DMS114 treated with DMSO at 0.1 percent for 48 hours (cell line): ENCODE results near the gene GSTA2.
"Not testable (repeated sequence)": the region's sequence is repeated elsewhere in the genome, so short reads cannot be mapped to it uniquely, and the experiment has no call there.

Source experiments
- DNase-seq: peaks from one replicate; lab custom pipeline; 2025; ENCODE audit not compliant: unreplicated experiment; lab: John Stamatoyannopoulos, UW

Gene GSTA2

DNA sequence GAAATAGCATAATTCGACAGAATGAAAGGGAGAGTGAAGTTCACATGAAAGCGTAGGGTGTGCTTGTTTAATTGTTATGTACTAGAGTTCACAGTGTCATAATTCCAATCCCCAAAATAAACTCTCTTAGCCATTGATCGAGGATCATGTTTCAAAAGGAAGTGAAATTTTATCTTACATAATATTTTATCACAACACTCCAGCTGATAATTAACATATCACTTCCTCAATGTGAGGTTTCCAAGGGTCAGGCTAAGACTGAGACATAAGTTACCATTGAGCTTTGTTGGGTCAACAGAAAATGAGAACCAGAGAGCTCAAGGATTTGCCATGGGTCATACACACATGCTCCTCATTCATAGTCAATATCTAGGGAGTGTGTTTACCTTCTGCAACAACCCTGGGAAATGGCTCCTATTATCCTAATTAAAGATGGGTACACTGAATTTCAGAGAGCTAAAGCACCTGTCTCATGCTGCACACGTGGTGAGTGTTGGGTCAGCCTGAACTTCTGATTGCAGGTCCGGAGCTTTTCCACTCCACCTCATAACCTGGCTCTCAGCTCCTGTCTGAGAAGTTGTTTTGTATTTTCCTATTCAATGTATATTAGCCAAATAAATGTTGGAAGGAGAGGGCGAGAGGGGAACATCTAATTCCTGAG, 3.0 kb downstream of the GSTA2 start:
- no peak for DNase-seq

GRCh38 chr6:52759085-52759484, 4.2 kb downstream of the GSTA2 start:
- DNase-seq, result no peak

DNA sequence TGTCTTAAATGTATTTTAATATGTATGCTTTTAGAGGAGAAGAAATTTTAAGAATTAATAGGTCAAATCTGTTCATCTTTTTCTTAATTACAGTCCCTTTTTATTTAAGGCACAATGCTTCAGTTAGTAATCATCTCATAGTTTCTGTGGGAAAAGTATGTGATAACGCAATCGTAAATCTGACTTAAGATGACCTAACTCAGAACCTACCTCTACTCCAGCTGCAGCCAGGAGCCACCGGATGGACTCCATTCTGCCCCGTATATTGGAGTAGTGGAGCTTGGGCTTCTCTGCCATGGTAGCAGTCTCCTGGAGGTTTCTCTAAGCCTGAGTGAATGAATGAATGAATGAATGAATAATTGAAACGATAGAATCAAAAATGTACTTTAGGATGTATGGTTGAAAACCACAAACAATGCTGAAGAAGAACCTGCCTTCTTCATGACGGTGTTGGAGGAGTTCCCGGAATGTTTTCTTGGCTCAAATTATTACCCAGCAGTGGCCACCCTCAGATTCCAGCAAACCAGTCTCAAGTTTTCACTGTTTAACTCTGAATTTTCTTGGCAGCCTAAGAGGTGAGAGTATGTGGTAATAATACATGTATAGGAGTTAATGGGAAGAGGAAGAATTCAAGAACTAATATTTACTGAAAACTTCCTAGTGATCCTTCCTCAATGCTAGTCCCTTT, 5.5 kb downstream of the GSTA2 start:
- not testable (repeated sequence) for DNase-seq

DNA sequence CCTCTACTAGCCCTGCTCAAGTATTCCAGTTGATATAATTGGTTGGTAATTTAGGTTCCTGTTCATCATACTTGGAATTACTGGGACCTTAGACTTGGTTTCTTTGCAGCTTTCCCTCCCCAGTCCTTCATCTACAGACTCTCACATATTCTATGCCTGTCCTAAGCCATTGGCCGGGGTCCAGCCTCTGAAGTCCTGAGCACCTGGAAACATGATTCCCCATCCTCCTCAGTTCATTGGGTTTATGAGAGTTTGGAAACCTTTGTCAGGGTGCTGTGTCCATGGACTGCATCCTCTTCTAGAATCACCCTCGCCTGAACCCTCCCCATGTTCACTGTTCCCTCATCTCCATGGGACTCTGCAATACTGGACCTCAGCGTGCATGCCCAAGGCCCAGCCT, 8.8 kb downstream of the GSTA2 start:
- no peak for DNase-seq

DNA sequence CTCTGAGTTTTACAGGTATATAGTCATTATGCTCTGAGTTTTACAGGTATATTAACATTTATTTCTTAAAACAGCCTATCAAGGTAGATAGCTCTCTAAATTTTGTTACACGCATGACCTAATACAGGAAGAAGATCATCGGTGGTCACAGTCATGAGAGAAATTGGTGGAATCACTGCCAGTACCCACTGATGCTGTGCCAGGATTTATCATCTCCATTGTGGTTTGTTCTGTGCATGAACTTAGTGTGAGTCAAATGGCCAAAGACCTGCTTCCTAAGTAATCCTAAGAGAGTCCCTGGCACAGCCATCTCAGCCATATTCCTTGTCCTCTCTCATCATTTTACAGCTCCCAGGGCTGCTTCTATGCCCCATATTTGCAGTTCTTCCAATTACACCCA, 10.1 kb downstream of the GSTA2 start:
- DNase-seq, result not testable (repeated sequence)

GRCh38 chr6:52752310-52752709, 11.0 kb downstream of the GSTA2 start:
- DNase-seq, result no peak

DNA sequence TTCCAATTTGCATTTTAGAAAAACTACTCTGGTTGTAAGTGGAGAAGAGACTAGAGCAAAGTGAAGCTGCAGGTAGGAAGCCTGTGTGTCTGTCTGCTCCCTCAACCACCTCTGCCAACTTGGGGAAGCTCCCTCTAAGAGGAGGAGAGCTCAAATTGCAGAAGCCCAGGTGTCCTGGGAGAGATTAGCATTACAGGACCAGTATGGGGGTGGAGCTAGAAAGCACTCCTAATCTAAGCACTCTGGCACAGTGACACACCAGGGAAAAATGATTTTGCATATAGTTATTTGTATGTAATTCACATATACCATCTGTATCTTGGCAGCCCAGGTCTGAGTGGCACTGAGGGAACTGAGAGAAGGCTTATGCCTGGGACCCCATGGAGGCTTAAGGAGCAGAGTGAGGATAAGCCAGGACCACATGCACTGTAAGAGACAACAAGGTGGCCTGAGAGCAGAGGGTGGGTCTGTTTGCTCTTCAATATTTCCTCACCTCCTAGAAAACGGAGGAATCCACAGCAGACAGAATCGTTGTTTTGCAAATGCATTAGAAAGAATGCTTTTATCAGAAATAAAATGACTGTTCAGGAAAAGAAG, 13.6 kb downstream of the GSTA2 start:
- no peak for DNase-seq

DNA sequence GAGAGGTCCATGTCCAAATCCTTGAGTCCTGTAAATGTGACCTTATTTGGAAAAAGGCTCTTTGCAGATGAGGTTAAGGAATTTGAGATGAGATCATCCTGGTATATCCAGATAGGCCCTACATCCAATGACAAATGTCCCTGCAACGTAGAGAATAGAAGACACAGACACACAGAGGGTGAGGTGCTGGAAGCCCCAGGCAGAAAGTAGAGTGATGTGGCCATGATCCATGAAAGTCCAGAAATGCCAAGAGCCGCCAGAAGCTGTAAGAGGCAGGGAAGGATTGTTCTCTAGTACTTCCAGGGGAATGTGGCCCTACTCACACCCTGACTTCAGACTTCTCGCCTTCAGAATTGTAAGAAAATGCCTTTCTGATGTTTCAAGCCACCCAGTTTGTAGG, 16.0 kb downstream of the GSTA2 start:
- not testable (repeated sequence) for DNase-seq

DNA sequence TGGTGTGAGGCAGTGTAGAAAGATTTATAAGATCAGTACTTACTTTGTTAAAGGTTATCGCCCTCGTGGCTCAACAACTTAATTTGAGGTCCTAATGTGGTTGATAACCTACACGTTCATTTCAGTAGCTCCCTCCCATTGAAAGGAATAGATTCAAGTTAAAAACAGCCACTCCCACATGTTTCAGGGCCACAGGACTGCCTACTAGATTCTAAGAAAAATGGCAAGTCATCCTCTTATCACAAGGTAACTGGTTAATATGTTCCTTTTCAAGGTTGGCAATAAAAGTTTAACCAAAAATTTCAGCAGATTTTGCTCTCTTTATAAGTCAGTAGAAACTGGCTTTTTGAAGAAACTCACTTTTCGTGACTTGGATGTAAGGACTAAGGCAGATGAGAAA, 17.1 kb downstream of the GSTA2 start:
- DNase-seq, result no peak

DNA sequence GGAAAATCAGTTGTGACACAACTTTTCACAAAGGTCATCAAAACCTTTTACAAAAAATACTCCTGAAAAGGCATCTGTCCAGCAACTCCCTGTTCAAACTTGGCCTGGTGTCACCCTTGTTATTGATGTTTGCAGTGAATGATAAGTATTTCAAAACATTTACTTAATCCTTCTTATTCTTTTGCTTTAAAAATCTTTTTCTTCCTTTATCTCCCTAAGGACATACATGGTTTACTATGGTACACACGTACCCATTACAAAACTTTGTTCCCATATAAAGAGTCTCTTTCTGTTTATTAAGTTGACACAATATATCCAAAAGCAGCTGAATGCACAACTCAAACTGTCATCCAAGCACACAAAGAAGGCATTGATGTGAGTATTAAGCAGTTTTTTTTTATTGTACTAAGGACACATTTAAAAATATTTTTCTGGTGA, 17.5 kb downstream of the GSTA2 start:
- DNase-seq, result no peak

- DNase-seq, result no peak
These were observed 21.4 kb downstream of the GSTA2 start for GRCh38 chr6:52741872-52742271.

- no peak for DNase-seq
These were observed 23.6 kb downstream of the GSTA2 start for GRCh38 chr6:52739627-52740026.

DNA sequence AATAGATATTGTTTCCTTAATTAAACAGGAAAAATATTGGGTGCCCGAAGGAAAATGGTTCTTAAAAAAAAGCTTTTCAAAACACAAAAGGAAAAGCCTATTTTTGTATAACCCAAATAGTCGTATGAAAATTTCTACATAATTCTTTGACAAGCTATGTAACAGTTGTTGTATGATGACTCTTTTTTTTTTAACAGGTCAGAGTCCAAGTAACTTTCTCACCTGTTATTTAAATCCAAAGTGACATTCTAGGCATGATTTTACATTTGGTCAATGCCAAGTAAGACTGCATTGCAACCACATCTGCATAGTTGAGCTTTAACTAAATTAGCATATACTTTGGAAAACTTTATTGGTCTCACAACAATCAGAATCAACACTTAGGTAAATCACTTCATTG, 24.1 kb downstream of the GSTA2 start:
- no peak for DNase-seq

- no peak for DNase-seq
These were observed 27.1 kb downstream of the GSTA2 start for GRCh38 chr6:52736145-52736544.

- no peak for DNase-seq
These were observed 28.2 kb downstream of the GSTA2 start for GRCh38 chr6:52735071-52735470.

GRCh38 chr6:52734072-52734471, 29.2 kb downstream of the GSTA2 start:
- DNase-seq, result no peak

- no peak for DNase-seq
These were observed 30.1 kb downstream of the GSTA2 start for GRCh38 chr6:52733172-52733571.

- DNase-seq, result no peak
These were observed 31.6 kb downstream of the GSTA2 start for GRCh38 chr6:52731719-52732118.

- no peak for DNase-seq
These were observed 33.7 kb downstream of the GSTA2 start for GRCh38 chr6:52729576-52729975.

- no peak for DNase-seq
These were observed 34.9 kb downstream of the GSTA2 start for GRCh38 chr6:52728394-52728793.

DNA sequence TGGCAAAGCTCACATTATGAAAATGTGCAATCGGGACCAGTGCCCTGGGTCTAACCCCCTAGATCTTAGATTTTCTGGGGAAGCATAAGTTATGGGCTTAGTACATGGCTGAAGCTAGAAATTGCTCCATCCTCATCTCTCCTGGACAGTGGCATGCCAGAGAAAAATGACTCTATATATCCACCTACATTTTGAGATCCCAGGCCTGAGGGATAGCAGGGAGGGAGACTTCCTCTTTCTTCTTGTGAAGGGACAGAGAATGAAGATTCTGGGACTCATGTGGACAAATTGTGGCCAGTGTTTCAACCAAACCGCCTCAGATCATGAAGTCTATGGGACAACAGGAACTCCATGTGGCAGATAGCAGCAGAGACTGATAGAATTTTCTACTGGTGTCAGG, 35.4 kb downstream of the GSTA2 start:
- DNase-seq, result no peak

DNA sequence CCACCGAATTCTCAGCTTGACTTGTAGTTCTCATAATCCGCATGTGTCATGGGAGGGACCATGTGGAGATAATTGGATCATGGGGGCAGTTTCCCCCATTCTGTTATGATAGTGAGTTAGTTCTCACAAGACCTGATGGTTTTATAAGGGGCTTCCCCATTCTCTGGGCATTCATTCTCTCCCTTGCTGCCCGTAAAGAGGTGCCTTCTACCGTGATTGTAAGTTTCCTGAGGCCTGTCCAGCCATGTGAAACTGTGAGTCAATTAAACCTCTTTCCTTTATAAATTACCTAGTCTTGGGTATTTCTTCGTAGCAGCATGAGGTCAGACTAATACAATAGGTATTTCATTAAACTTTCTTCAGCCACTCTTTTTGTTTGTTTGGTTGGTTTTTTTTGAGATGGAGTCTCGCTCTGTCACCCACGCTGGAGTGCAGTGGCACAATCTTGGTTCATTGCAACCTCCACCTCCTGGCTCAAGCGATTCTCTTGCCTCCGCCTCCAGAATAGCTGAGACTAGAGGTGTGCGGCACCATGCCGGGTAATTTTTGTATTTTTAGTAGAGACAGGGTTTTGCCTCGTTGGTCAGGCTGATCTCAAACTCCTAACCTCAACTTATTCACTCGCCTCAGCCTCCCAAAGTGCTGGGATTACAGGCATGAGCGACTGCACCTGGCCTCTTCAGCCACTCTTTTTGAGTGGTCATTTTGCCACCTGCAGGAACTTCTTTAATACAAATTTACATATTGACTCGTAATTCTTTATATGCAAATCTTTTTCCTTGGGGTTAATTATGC, 36.3 kb downstream of the GSTA2 start:
- DNase-seq, result no peak
